C1 segment of cervical spinal cord (tissue), 14 donors: ENCODE results near the gene TSSC4.
"Not testable (repeated sequence)": the region's sequence is repeated elsewhere in the genome, so short reads cannot be mapped to it uniquely, and the experiment has no call there.

Experiments
- DNase-seq, 14 donors: peaks; one replicate each; lab custom pipeline; 2025; lab: John Stamatoyannopoulos, UW

The TSSC4 gene

GRCh38 chr11:2400069-2400761, at the start of gene TSSC4:
Gene TSSC4 (plus strand): TSS chr11:2400750. CDS start chr11:2402634, 1,884 bp downstream.
- DNase-seq, result peak; percentile 98 to 100 (median 100)

- no peak for DNase-seq
These were observed 48.8 kb upstream of the TSSC4 start for GRCh38 chr11:2351701-2352100.

GRCh38 chr11:2352420-2352819, 48.1 kb upstream of the TSSC4 start:
- DNase-seq, result no peak

GRCh38 chr11:2355000-2355644, 45.4 kb upstream of the TSSC4 start:
- no peak for DNase-seq

GRCh38 chr11:2357246-2357645, 43.3 kb upstream of the TSSC4 start:
- DNase-seq, result no peak

GRCh38 chr11:2357651-2358050, 42.9 kb upstream of the TSSC4 start:
- not testable (repeated sequence) for DNase-seq

- DNase-seq, result no peak
These were observed 41.7 kb upstream of the TSSC4 start for GRCh38 chr11:2358754-2359442.

- DNase-seq, result no peak
These were observed 41.0 kb upstream of the TSSC4 start for GRCh38 chr11:2359557-2359956.

- no peak for DNase-seq
These were observed 40.4 kb upstream of the TSSC4 start for GRCh38 chr11:2360081-2360642.

- DNase-seq, result no peak
These were observed 39.0 kb upstream of the TSSC4 start for GRCh38 chr11:2361565-2361964.

GRCh38 chr11:2362414-2362813, 38.1 kb upstream of the TSSC4 start:
- no peak for DNase-seq

- DNase-seq, result no peak
These were observed 37.4 kb upstream of the TSSC4 start for GRCh38 chr11:2363130-2363529.

- no peak for DNase-seq
These were observed 36.8 kb upstream of the TSSC4 start for GRCh38 chr11:2363577-2364370.

- not testable (repeated sequence) for DNase-seq
These were observed 36.2 kb upstream of the TSSC4 start for GRCh38 chr11:2364386-2364785.

GRCh38 chr11:2365571-2366210, 34.9 kb upstream of the TSSC4 start:
- no peak for DNase-seq

GRCh38 chr11:2366276-2366675, 34.3 kb upstream of the TSSC4 start:
- peak in 8 of 14 donors; percentile 23 to 84 (median 51) for DNase-seq

- peak in 2 of 14 donors; percentile 57 to 64 for DNase-seq
These were observed 33.8 kb upstream of the TSSC4 start for GRCh38 chr11:2366733-2367132.

GRCh38 chr11:2367266-2368160, 33.0 kb upstream of the TSSC4 start:
- no peak for DNase-seq

- no peak for DNase-seq
These were observed 32.2 kb upstream of the TSSC4 start for GRCh38 chr11:2368178-2368850.

- DNase-seq, result no peak
These were observed 31.7 kb upstream of the TSSC4 start for GRCh38 chr11:2368851-2369180.
